Aorta (tissue), 5 donors: Measurements from ENCODE around the gene ASTN1. TPM values are rescaled to one million over a fixed set of nuclear protein-coding genes. Genes with fewer than 3 reads are reported as not detected.

Experiments used
- ATAC-seq: fragments of 200-7000 bp; cut with Tn5 transposase; one replicate; pipeline ENCODE4 v1.9.1; 2022; ENCODE audit warnings: moderate library complexity; ENCODE audit not compliant: low FRiP score
- DNase-seq, 2 donors: peaks; one replicate each; pipeline ENCODE4 v3.0.0-alpha.2; 2020
- H3K27ac ChIP-seq, 2 donors: one replicate each; pipeline ENCODE4 v1.5.1; 2013; ENCODE audit warnings: low read length in 2 of 2, mild to moderate bottlenecking in 2 of 2, moderate library complexity in 2 of 2, control low read depth in 1 of 2, inconsistent platforms in 1 of 2, low read depth in 1 of 2
- H3K27me3 ChIP-seq, 2 donors: one replicate each; pipeline ENCODE4 v1.6.1; 2013; ENCODE audit warnings: control low read depth in 1 of 2, low read length in 1 of 2, mild to moderate bottlenecking in 1 of 2, moderate library complexity in 1 of 2; ENCODE audit not compliant: insufficient read depth in 2 of 2, control insufficient read depth in 1 of 2
- H3K36me3 ChIP-seq, 2 donors: one replicate each; pipeline ENCODE4 v1.6.1; 2013; ENCODE audit warnings: control low read depth in 1 of 2, low read length in 1 of 2, mild to moderate bottlenecking in 1 of 2; ENCODE audit not compliant: insufficient read depth in 2 of 2, control insufficient read depth in 1 of 2
- H3K4me1 ChIP-seq, 2 donors: one replicate each; pipeline ENCODE4 v1.6.1; 2013; ENCODE audit warnings: low read length in 2 of 2, control low read depth in 1 of 2, mild to moderate bottlenecking in 1 of 2, moderate library complexity in 1 of 2; ENCODE audit not compliant: insufficient read depth in 2 of 2, control insufficient read depth in 1 of 2
- H3K4me3 ChIP-seq, 2 donors: one replicate each; pipeline ENCODE4 v1.5.1; 2013; ENCODE audit warnings: low read length in 2 of 2, control low read depth in 1 of 2, mild to moderate bottlenecking in 1 of 2
- H3K9me3 ChIP-seq: one replicate; pipeline ENCODE4 v1.6.1; 2013; ENCODE audit warnings: mild to moderate bottlenecking, low read length; ENCODE audit not compliant: control insufficient read depth
- WGBS, 2 donors: extraction: QIAGEN DNeasy Blood & Tissue Kit; methylation state at CpG; one replicate each; pipeline ENCODE4 v1.1.7; 2013; 5-methylcytosine and 5-hydroxymethylcytosine counted together
- intact Hi-C, 2 donors: fragments of 100-400 bp; cut with DNase I; formaldehyde crosslinking; loops; one replicate each; pipeline versions ENCODE4 v1.14.2 to v1.15.0; 2022
- polyA plus RNA-seq, 2 donors: library from polyadenylated mRNA; stranded (reverse); fragments of 200-250 nt; gene quantifications; one replicate each; pipeline ENCODE4 v1.2.3, GENCODE V29; 2013
- total RNA-seq, 2 donors: library from RNA; stranded (reverse); fragmentation: NEBNext Ultra II Directional; extraction: Animal tissue kit (Norgen Biotek cat#: 25700); gene quantifications; one replicate each; pipeline ENCODE4 v1.2.1, GENCODE V29; 2021
- donor health status: healthy with polysubstance abuse.
- donor health status: Bipolar disorder and iron deficiency.
- donor health status: DM: no; HTN: no; CAD: no.
- donor health status: DM: no; HTN: no; CAD: no.
- donor health status: DM: yes; HTN: yes; CAD: no.

The ASTN1 gene
- total and polyA plus RNA-seq, 4 donors: 0.06 to 0.33 TPM; not detected in 2

DNA sequence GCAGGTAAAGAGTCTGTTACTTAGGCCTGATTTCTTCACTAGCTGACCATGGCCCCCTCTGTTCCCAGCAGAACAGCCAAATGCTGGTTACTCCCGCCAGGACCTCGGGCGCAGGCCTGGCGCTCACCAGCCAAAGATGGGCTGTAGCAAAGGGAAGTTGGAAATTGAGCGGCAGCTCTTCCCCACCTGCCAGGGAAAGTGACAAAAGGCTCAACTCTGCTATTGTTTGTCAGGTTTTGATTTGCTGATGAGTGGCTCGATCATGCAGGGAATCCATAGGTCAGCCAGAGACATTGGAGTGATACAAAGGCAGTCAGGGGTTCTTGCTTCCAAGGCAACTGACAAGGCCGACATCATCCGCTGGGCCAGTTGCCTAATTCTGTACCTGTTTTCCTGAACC lies 120.1 kb downstream of the ASTN1 start:
- Histone ChIP-seq H3K9me3 (no peaks in the 10 kb centered on the region), H3K36me3 (no peaks in the 10 kb centered on the region), H3K4me1 (no peaks in the 10 kb centered on the region), H3K27ac (no peak overlapping the region), H3K27me3 (peaks cover 0 to 1% of the 10 kb centered on the region in 2 donors), H3K4me3 (no peak overlapping the region)
- DNase-seq: no peak
- 81 to 91% methylated on average over 8 of the region's 8 CpGs for WGBS, 2 donors
- intact Hi-C loops: no loop called here
- ATAC-seq: no peak

DNA sequence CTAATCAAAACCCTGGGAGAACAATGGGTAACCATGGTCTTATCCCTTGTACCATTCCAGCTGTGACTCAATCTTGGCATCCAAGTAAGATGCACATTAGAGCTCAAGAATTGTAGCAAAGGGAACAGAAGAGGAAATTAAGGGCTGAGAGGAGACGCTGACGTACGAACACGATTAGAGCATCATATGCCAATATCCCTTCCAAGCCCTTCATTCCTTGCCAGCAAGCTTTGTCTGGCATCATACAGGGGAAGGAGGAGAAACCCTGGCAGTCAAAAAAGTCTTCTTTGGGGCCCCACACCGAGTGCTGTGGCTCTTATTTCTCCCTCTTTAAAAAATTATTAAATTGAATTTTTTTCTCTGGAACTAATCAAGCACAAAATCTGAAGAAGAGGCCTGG lies 120.9 kb downstream of the ASTN1 start:
- ATAC-seq (no peak), DNase-seq (no peak)
- Histone ChIP-seq H3K4me1 (no peaks in the 10 kb centered on the region), H3K36me3 (no peaks in the 10 kb centered on the region), H3K9me3 (no peaks in the 10 kb centered on the region), H3K4me3 (no peak overlapping the region), H3K27me3 (peaks cover 0 to 1% of the 10 kb centered on the region in 2 donors), H3K27ac (no peak overlapping the region)
- intact Hi-C loops: no loop called here
- WGBS, 2 donors: 75 to 76% methylated on average over 5 of the region's 5 CpGs

DNA sequence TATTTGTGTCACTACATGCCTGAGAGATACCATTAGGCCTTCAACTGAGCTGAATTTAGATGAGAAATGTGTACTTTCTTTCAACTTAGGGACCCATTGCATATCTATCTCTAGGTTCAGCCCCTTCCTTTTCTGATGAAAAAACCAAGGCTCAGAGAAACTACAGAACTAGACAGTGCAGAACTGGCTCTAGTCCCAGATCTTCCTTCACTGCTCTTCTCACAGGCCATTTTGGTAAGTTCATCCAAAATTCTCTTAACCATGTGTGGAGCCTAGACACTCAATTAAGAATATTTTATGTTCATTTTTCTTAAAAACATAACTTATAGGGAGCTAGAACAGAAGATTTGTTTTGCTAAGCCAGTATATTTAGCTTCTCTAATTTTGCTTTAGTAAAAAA lies 128.9 kb downstream of the ASTN1 start:
- DNase-seq (no peak), ATAC-seq (no peak)
- H3K9me3 ChIP-seq: no peaks in the 10 kb centered on the region
- no peaks in the 10 kb centered on the region for H3K36me3 ChIP-seq
- H3K27ac ChIP-seq: no peak overlapping the region
- H3K27me3 ChIP-seq: no peaks in the 10 kb centered on the region
- no peak overlapping the region for H3K4me3 ChIP-seq
- intact Hi-C loops: no loop called here
- no peaks in the 10 kb centered on the region for H3K4me1 ChIP-seq

DNA sequence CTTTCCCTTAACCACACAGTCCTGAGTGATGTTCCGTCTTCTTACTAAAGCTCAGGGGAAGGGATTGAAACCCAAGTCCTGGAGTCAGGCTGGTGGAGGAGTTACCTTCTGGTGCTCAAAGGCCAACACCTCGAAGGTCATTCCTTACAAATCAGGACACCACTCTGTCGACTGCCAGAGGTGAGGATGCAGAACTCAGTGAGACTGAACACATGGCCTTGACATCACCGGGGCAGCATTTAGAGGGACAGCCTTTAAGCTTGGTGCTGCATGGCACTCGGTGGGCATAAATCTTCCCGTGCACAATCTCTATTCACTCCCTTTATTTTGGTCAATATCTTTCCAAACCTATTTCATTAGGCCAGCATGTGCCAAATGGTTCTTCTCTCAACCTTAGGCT lies 130.9 kb downstream of the ASTN1 start:
- ATAC-seq: no peak
- no peak overlapping the region for H3K4me3 ChIP-seq

DNA sequence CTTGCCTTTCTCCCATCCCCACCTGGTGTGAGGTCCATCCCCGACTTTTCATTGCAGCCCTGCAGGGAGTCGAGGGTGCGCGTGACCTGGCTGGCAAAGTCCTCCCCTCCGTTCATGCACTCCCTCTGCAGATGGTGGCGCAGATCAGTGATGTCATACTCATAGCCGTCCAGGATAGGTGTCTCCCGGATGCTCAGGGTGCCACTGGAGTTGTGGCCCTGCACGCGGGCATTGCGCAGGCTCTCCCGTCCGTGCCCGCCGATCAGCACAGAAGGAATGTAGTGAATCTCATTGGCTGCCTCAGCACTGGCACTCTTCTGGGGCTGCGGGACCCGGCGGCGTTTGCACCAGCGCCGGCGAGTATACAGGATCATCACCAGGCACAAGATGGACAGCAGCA lies 132.1 kb downstream of the ASTN1 start:
- Histone ChIP-seq H3K27me3 (no peaks in the 10 kb centered on the region), H3K4me1 (no peaks in the 10 kb centered on the region), H3K27ac (no peak overlapping the region), H3K4me3 (no peak overlapping the region), H3K9me3 (no peaks in the 10 kb centered on the region), H3K36me3 (no peaks in the 10 kb centered on the region)
- intact Hi-C loops: no loop called here
- DNase-seq (no peak), ATAC-seq (no peak)
- 86 to 92% methylated on average over 22 of the region's 22 CpGs for WGBS, 2 donors

More for the DNA sequence above, 130.9 kb downstream of the ASTN1 start:
- 78% methylated on average over 6 of the region's 6 CpGs for WGBS, 2 donors
- Histone ChIP-seq H3K27ac (no peak overlapping the region), H3K9me3 (no peaks in the 10 kb centered on the region), H3K27me3 (no peaks in the 10 kb centered on the region), H3K4me1 (no peaks in the 10 kb centered on the region), H3K36me3 (no peaks in the 10 kb centered on the region)
- intact Hi-C loops: no loop called here
- DNase-seq: no peak

DNA sequence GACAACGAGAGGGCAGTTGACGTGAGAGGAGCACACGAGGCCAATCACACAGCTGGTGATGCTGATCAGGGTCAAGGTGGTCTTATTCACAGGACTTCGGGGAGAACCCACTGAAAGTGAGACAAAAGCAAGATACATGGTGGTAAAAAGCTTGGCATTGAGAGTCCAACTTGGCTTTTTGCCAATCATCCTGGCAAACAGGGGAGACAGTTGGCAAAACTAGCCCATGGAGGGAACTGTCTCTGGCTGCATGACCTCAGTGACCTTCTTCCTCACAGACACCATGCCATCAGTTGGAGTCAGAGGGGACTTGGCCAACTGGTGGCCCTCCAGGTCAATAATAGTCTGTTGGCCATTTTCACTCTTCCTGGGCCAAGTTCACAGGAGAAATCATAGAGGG lies 139.9 kb downstream of the ASTN1 start:
- 93 to 94% methylated on average over 4 of the region's 4 CpGs for WGBS, 2 donors

DNA sequence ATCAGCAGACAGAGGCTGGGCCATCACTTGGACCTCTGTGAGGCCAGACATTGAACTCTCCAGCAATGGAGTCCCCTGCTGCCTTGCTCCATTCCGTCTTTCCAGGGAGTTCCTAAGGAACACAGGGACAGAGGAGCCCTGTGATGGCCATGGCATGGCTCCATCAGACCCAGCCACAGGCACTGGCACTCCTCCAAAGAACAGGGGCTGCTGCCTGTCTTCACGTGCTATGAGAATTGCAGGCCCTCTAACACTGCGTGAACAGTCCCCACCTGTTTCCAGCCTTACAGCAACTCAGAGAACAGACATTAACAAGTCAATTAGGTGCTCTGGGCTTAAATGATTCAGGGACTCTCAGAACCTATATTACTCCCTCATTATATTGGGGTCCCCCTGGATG lies 140.8 kb downstream of the ASTN1 start:
- WGBS, 2 donors: 51 to 56% methylated on average over 3 of the region's 3 CpGs
- no peak for DNase-seq

More for the DNA sequence above, 139.9 kb downstream of the ASTN1 start:
- Histone ChIP-seq H3K27ac (no peak overlapping the region), H3K27me3 (no peaks in the 10 kb centered on the region), H3K36me3 (no peaks in the 10 kb centered on the region), H3K4me1 (peaks cover 0 to 1% of the 10 kb centered on the region in 2 donors), H3K9me3 (peaks cover 5% of the 10 kb centered on the region), H3K4me3 (no peak overlapping the region)
- DNase-seq (no peak), ATAC-seq (no peak)
- intact Hi-C loops: no loop called here

DNA sequence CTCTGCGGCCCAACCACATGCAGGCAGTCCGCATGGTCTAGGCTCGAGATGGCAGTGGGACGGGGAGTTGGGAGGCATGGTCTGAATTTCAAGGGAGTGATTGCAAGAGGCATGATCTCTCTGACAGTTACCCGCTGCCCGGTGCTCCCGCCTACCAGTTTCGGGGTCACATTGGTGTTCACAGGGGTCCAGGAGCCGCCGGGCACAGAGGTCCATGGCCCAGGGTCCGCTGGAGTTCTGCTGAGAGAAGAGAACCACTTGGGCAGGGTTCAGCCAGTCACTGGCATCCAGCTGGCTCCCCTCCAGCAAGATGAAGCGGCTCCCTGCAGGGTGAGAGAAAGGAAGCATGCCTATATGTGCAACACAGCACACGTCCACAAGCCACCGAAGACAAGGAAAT lies 141.3 kb downstream of the ASTN1 start:
- no peak overlapping the region for H3K27ac ChIP-seq
- peaks cover 5% of the 10 kb centered on the region for H3K9me3 ChIP-seq
- 90 to 91% methylated on average over 14 of the region's 14 CpGs for WGBS, 2 donors
- no peaks in the 10 kb centered on the region for H3K27me3 ChIP-seq
- H3K36me3 ChIP-seq: no peaks in the 10 kb centered on the region
- no peak for DNase-seq
- peaks cover 0 to 1% of the 10 kb centered on the region in 2 donors for H3K4me1 ChIP-seq
- intact Hi-C loops: no loop called here
- H3K4me3 ChIP-seq: no peak overlapping the region
- peak; percentile 24 for ATAC-seq

More for the DNA sequence above, 140.8 kb downstream of the ASTN1 start:
- no peak for ATAC-seq
- H3K36me3 ChIP-seq: no peaks in the 10 kb centered on the region
- H3K4me1 ChIP-seq: peaks cover 0 to 1% of the 10 kb centered on the region in 2 donors
- intact Hi-C loops: no loop called here
- H3K9me3 ChIP-seq: peaks cover 5% of the 10 kb centered on the region
- H3K27ac ChIP-seq: no peak overlapping the region
- no peak overlapping the region for H3K4me3 ChIP-seq
- H3K27me3 ChIP-seq: no peaks in the 10 kb centered on the region

DNA sequence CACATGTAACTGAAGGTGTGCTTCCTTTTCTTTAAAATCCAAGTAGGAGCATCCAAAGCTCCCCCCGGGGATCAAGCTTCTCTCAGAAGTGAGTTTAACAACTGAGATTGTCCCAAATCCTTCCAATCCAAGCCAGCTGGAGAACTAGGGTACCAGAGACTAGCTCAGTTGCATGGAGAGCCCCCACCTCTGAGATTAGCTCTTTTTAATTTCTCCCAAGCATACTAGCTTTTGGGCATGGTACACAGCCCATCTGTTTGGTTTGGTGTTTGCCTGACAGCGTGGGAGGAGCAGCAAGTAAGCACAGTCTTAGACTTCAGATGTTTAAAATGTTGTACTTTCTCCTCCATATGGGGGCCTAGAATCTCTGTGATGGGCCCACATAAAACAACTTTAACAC lies 142.8 kb downstream of the ASTN1 start:
- no peak for ATAC-seq
- no peaks in the 10 kb centered on the region for H3K27me3 ChIP-seq
- peaks cover 0 to 1% of the 10 kb centered on the region in 2 donors for H3K4me1 ChIP-seq
- no peaks in the 10 kb centered on the region for H3K36me3 ChIP-seq
- peaks cover 5% of the 10 kb centered on the region for H3K9me3 ChIP-seq
- intact Hi-C loops: no loop called here
- H3K4me3 ChIP-seq: no peak overlapping the region
- H3K27ac ChIP-seq: no peak overlapping the region
- DNase-seq: no peak
- 87 to 96% methylated on average over 2 of the region's 2 CpGs for WGBS, 2 donors
